Activated CD8-positive, alpha-beta memory T cell treated with anti-CD3 and anti-CD28 coated beads, Interleukin-2, amount 50 U/mL, for 24 hours (primary cell): ENCODE results near the gene TAS2R1.
"Not testable (repeated sequence)": the region's sequence is repeated elsewhere in the genome, so short reads cannot be mapped to it uniquely, and the experiment has no call there.

ENCODE experiments used
- DNase-seq: peaks from one replicate; pipeline ENCODE4 v3.0.0-alpha.2; 2020; ENCODE audit errors: extremely low read depth

The TAS2R1 gene

DNA sequence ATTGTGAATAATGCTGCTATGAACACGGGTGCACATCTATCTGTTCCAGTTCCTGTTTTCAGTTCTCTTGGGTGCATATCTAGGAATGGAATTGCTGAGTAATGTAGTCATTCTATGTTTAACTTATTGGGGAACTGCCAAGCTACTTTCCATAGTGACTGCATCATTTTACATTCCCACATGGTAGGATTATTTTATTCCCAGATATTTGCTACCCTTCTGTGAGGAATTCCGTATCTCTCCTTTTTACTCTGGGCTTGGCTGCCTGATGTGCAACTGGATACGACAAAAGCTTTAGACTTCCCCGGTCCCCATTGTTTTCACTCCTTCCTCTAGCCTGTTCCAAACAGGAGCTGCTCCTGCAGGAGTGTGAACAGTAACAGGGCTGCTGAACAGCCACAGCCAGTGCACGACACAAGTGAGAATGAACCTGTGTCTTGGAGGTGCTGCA, 7.2 kb downstream of the TAS2R1 start:
- no peak for DNase-seq

DNA sequence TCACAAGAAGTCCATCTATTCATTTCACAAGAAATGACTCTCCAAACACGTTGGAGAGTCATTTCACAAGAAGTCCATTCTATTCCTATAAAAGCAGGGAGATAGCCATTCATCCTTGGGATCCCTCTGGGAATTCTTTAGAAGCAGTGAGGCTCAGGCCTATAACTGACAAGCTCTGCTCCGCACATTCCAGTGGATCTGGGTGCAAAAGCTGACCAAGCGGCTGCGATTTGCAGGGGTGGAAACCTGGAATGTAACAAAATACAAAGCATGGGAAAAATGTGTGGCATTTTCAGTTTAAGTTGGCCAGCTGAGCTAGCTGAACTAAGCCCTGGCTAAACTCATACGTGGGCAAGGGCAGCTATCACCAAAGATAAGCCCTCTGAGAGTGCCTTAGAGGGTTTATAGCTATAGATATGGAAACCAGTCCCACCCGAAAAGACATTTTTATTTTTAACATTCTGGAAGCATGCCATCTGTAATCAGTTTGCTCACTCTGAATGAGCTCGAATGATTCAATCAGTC, 8.7 kb downstream of the TAS2R1 start:
- no peak for DNase-seq

DNA sequence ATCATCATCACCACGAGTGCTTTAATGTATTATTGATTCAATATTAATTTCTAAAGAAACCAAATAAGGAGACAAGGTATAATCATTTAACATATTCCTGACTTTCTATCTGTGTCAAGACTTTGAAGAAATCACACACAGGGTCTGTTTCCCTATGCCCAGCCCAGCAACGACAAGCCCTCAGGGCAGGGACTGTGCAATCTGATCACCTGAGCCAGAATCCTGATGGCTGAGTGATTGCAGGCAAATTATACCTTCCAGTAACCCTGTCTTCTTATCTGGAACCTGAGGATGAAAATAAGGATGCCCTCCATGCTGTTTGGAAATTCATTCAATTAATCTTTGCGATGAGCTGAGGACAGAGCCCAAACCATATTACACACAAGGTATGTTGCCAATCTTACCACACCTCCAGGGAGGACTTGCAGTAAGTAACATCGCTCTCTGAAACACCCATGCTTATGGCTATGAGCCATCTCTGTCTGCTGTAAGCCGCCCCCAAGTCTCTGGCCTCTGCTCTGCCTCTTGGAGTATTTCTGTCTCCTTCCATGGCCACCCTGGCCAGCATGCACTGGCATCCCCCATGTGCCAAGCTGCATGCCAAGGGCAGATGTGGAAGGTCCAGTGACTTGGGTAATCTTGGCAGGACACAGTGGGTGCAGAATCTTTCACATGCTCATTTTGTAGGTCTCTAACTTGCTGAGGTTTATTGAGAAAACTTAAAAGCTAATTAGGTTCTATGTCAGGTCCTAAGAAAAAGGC, 10.6 kb downstream of the TAS2R1 start:
- DNase-seq, result no peak

DNA sequence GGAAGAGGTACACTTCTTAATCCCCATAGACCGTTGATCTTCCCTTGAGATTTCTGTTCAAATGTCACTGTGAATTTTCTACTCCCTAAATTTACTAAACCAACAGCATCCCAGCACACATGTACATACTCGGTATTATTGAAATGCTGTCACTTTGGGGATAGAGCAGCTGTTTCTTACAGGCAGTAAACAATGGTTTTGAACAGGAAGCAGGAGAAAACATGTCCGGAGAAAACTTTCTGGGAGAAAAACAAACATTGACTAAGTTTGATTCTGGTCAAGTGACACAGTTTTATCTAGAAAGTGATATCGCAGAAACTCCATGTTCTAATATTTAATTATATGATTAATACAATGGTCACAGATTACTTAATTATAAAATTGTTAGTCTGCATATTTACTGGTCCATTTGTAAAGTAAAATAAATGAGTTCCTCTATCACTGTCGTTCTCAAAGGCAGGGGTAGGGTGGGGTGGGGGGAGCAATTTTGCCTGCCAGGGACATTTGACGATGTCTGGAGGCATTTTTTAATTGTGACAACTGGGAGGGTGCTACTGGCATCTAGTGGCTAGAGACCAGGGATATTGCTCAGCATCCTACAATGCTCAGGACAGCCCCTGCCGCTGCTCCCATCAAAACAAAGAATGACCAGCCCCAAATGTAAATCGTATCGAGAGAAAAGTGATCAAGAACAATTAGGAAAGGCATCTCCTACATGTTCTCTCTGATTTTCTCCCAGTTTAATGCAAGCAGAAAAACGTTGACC, 12.2 kb downstream of the TAS2R1 start:
- DNase-seq, result no peak

DNA sequence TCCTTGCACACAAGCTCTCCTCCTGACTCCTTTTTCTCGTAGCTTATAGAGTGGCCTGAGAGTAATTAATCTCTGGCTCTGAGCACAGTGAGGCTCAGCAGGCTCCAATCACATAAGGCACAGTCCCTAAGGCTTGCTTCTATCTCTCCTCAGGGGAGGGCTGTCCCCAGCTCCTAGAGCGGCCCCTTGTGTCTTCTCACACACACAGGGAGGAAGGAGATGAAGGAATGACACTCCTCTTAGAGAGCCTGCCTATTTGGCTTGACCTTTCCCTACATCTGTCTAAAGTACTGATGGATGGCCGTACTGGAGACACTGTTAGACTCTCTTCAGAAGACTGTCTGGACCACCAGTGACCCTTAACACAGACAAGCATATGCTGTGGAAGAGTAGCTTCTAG, 12.9 kb downstream of the TAS2R1 start:
- DNase-seq, result no peak

DNA sequence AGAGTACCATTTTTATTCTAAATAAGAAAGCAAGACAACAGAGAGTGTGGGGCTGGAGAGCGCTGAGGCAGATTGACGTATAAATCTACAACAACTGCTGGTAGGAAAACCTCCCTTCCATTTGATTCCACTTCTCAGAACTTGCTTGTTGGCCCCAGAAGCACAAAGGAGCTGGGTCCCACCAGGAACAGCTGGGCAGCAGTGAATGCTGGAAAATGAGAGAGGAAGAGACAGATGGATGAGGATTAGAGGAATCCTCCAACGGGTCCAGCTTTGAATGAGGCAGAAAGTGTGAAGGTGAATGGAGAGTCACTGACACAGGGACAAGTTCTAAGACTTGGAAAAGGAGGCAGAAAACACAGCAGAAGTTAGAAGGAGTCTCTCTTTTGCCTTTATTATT, 14.8 kb downstream of the TAS2R1 start:
- DNase-seq, result no peak

DNA sequence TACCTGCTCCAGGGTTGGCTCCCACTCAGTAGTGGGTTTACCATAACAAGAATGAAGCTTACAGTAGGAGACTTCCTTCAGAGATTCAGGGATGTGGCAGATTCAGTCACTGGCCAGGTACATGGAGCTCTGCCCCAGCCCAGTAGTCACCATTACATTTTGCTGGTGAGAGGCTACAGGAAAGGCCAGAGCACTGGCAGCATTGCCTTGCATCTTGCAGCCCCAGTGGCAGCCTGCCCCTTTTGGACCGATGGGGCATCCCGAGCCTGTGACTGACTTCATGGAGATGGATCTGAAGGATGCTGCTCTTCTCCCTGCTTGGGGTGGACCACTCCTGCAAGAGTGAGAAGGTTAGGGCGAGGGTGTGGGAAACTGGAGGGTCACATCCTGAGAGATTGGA, 16.8 kb downstream of the TAS2R1 start:
- DNase-seq, result no peak

DNA sequence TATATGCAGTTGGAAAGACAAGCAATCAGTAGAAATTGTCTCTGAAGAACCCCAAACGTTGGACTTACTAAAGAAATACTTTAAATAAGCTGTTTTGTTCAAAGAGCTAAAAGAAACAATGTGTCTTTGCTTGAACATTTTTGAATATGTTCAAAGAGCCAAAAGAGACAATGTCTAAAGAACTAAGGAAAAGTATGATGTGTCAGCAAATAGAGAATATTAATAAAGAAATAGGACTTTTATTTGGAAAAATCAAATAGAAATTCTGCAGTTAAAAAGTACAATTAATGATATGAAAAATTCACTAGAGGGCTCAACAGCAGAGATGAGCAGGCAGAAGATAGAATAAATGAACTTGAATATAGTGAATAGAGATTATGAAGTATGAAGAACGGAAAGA, 19.2 kb downstream of the TAS2R1 start:
- DNase-seq, result no peak

DNA sequence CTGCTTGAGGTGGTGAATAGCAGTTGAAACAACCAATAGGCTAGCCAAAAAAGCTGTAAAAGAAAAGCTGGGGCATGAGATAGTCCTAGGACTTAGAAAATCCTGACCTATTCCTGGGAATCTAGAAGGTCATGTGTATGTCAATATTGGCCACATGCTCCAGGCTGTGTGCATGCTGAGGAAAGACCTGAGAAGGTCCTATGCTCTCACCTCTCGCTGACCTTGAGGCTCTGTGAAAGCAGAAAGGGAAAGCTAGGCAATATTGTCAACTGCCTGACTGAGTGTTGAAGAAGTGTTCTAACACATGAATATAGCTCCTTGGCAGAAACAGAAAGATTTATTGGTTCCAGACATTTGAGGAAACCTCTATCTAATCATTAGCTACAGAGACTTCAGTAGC, 19.8 kb downstream of the TAS2R1 start:
- DNase-seq, result no peak

DNA sequence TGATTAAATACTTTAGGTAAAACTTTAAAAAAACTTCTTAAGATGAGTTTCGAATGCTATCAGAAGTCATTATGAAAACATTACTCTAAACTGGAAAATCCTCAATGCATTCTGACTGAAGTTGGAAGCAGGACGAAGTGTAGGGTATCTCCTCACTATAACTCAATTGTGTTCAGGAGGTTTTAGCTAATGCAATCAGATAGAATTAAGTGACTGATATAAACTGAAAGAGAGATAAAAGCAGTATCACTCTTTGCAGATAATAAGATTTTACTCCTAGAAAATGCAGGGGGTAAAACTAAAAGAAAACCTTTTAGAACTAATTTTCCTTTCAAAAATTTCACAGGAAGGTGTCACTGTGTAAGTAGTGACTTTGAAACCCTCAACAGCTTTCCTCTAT, 22.1 kb downstream of the TAS2R1 start:
- no peak for DNase-seq

DNA sequence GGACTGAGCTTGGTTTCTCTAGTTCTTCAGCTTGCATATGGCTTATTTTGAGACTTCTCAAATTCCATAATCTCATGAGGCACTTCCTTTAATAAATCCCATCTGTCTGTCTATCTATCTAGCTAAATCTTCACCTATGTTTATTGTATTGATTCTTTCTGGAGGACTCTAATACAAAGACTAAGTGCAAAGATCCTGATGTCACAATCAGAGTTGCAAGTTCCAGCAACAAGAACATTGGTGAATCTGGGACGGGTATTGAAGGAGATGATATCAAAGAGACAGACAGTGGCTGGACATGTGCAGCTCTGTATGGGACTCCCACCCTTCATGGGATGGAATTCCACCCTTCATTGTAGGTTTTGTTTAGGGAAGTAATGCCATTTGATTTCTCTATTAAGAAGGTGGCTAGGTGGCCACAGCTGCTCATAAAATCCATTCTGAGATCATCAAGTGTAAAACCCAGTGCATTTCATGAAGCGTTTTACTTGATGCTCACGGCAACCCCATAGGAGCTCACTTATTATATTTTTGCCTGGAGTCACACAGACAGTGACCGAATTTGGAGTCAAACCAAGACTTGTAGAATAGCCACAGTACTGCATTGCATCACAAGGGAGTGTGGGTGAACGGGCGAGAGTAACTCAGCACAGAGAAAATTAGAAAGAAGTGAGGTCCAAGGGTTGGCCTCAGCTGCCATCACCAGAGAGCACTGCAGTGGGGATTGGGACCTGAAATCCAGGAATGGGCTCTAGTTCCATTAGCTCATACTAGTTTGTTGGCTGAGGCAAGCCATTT, 24.9 kb downstream of the TAS2R1 start:
- DNase-seq, result no peak

DNA sequence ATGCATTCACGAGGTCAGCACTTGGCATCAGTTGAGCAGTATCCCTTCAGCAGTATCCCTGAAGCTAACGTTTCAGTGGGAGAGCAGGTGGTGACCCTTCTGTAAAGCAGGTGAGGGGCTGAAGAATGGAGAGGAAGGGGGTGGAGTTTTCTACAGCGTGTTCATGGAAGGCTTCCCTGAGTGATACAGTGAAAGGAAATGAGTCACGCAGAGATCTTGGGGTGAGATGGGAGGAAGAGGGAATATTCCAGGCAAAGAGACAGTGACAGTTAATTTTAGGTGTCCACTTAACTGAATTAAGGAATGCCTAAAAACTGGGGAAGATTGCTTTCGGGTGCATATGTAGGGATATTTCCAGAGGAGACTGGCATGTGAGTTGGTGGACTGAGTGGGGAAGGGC, 25.7 kb downstream of the TAS2R1 start:
- DNase-seq, result no peak

DNA sequence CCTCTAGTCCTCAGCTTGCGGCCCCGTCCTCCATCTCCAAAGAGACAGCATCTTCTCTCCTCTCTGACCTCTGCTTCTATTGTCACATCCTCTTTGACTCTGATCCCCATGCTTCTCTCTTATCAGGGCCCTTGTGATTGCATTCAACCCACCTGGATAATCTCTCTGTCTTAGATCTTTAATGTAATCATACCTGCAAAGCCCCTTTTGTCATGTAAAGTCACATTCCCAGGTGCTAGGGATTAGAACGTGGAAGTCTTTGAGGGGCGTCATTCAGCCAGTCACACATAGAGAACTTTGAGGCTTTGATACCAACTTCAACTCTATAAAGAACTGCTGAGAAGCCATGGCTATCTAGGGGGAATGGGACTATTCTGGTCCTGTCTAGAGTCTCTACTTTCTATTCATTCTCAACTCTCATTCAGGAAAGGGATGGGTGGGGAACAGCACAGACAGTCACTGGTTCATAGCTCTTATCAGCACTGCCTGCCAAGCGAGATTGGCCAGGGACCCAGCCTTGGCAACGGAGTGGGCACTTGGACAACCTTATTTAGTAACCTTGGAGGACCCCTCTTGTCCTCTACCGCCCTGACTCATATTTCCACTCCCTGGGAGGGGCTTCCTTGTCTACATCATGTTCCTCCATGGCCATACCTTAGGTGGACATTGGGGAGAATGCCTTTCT, 29.0 kb downstream of the TAS2R1 start:
- no peak for DNase-seq

DNA sequence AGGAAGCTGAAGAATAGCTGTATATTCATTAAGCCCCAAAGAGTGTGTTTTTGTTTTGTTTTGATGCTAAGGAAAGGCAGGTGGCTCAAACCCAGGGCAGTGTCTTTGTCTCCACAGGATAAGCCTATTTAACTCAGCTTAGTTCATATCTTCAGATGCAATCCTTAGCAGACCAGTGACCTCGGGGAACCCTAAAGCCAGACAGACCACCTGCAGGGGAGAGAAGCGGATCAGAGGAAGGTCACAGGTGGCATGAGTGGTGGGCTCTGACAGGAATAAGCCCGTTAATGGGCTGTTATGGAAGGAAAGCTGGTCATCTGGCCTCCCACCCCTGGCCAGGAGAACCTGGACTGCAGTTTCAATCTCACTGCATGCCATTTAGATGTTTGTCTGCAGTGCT, 30.8 kb downstream of the TAS2R1 start:
- no peak for DNase-seq

DNA sequence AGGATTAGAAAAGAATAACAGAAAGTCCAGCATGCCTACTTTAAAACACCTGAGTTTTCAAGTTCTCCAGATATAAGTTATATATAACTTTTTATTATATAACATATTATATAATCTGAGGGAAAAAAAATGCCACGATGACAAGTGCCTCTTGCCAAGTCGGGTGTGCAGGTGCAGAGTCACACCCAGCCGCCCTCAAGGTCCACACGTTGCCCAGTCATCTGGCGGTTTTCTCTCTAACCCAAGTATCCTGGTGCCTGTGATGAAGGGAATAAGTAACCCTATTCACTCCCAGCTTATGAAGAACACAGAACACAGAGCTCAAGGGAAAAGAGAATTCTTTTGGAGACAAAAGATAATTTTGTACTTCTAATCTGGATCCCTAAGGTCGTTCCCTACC, 31.8 kb downstream of the TAS2R1 start:
- not testable (repeated sequence) for DNase-seq

DNA sequence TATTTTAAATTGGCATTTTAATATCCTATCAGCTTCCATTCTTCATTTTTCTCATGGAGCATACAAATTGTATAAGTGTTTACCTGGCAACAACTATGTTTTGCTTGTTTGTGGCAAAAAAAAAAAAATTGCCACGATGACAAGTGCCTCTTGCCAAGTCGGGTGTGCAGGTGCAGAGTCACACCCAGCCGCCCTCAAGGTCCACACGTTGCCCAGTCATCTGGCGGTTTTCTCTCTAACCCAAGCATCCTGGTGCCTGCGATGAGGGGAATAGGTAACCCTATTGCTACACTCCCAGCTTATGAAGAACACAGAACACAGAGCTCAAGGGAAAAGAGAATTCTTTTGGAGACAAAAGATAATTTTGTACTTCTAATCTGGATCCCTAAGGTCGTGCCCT, 32.8 kb downstream of the TAS2R1 start:
- DNase-seq, result not testable (repeated sequence)

DNA sequence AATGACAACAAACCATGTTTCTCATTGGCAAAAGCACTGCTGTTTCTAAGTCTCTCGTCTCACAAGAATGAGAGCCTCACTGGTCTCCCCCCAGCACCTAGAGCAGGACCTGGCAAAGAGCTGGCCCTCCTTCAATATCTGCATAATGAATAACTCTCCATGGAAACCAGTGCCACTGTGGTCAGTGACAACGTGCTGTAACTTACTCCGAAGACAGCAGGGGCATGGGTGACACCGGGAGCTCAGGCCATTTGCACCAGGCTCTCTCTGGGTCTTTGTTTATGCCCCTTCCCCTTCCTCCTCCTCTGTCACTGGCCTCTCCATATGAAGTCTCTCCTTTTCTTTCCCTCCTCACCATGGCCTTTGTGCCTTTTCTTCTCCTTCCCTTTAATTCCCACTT, 33.3 kb downstream of the TAS2R1 start:
- DNase-seq, result no peak

DNA sequence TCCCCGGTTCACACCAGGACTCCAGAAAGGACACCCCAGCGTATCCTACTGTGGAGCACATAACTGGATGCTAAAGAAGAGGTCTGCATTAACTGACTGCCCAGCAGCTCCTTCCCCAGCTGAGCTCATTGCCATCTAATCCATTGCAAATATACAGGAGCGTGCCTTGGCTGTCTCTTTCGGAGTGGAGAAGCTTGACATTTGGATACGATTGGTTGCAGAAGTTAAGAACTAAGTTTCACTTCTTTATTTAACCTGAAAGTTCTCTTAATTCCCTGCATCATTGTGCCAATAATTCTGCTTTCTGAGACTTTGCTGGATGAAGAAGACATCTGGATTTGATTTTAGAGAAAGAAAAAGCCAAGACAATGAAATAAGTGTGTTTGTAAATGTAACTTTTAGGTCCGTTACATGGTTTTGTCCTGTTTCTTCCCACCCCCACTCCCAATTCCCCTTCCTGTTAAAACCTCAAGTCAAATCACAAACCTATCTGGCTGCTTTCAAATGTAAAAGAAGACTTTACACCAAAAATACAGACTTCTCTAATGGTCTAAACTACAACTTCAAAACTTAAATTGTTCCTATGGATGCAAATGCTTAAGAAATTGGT, 33.9 kb downstream of the TAS2R1 start:
- no peak for DNase-seq

DNA sequence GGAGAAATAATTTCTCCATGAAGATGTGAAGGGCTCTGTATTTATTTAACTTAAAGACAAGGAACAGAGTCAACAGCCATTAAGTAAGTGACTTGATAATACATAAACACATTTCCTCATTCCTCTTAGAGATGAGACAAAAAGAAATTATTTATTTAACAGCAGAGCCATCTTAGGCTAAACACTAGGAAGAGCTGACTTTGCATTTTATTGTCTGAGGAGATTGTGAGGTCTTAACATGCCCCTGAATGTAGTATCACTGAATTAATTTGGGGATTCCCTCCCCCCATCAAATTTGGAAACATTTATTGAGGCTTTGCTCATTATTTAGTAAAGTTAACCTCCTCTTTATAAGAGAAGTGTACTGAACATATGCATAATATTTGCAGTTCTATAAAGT, 35.2 kb downstream of the TAS2R1 start:
- no peak for DNase-seq

DNA sequence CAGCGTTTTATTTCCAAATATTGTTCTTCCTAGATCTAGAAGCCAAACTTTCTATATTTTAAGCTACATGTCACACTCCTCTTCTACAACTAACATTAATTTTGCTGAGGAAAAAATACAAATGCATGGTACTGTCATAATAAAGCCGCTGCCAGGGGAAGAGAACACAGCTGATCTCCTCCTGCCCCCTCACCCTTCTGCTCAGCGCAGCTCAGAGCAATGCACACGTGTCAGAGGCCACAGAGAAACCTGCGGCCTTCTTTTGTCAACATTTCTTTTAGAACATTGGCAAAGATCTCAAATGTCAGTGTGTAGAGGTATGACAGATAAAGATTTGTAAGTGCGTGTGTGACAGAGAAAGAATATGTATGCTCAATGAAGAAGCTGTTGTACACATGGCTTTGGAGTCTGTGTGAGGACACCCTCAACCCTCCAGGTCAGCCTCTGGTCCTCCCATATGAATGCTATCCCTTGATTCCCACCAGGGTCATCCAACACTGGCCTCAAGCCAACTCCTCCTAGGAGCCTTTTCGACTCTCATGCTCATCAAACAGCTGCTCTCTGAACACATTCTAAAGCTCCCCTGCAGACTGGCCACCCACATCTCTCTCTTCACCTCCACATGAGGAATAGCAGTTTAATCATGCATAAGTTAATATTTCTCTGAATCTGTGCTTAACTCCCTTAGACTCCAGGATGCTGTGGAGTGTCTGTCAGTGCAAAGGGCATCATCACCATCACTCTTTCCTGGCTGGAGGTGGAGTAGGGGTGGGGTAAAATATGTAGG, 40.9 kb downstream of the TAS2R1 start:
- DNase-seq, result no peak
